ENCODE measurements around the gene PRAC1. TPM values are rescaled to one million over a fixed set of nuclear protein-coding genes. Genes with fewer than 3 reads are reported as not detected.

PRAC1 gene
- total RNA-seq, 1 experiment from 2014 or later: not detected

- no peak overlapping the region for H2BK15ac ChIP-seq (ENCODE audit: low read depth, low read length)
- Mint-ChIP-seq H3K27me3 (ENCODE audit: low read depth) (peaks cover 85% of the 10 kb centered on the region), H3K9me3 (no peaks in the 10 kb centered on the region; a peak in 1 of 5 replicates), H3K4me1 (peaks cover 0 to 3% of the 10 kb centered on the region in 2 experiments; a peak in 2 of 4 replicates), H3K27ac (no peak overlapping the region), H3K36me3 (ENCODE audit: insufficient read depth in 1 of 3, low read depth in 3 of 3) (no peaks in the 10 kb centered on the region), H3K4me3 (no peak overlapping the region)
- H2AK5ac ChIP-seq (ENCODE audit: insufficient read length, low read length): no peak overlapping the region
- no peak overlapping the region for H3K18ac ChIP-seq (ENCODE audit: insufficient read length, low read depth, low read length)
- H3K4me2 ChIP-seq (ENCODE audit: insufficient read depth, insufficient read length, low read length): no peak overlapping the region
- H4K5ac ChIP-seq (ENCODE audit: insufficient read length, low read depth, low read length): no peak overlapping the region
- H4K20me1 ChIP-seq (ENCODE audit: control insufficient read depth, insufficient read depth, insufficient read length): no peaks in the 10 kb centered on the region
- no peak for DNase-seq
- no peaks in the 10 kb centered on the region for H3K9me3 ChIP-seq (ENCODE audit: control insufficient read depth, low read depth, low read length)
- no peak overlapping the region for H3T11ph ChIP-seq (ENCODE audit: low read length)
- H3K9ac ChIP-seq (ENCODE audit: extremely low read depth, insufficient read length, low read length): no peak overlapping the region
- no peaks in the 10 kb centered on the region for H3K4me1 ChIP-seq (ENCODE audit: insufficient read depth, low read length)
- no peaks in the 10 kb centered on the region for H3K23me2 ChIP-seq (ENCODE audit: insufficient read length, low read depth, low read length, poor library complexity, severe bottlenecking)
- no peak overlapping the region for H2BK5ac ChIP-seq (ENCODE audit: insufficient read length, low read length)
- no peaks in the 10 kb centered on the region for H3K79me1 ChIP-seq (ENCODE audit: insufficient read depth, low read depth, low read length, poor library complexity, severe bottlenecking)
- H3K56ac ChIP-seq (ENCODE audit: insufficient read length, low read depth, low read length): no peak overlapping the region
- no peak overlapping the region for H2BK12ac ChIP-seq (ENCODE audit: insufficient read length, low read depth, low read length)
- H3K14ac ChIP-seq (ENCODE audit: insufficient read depth, low read length): no peak overlapping the region
- no peak overlapping the region for H2AFZ ChIP-seq (ENCODE audit: low read length)
- no peak overlapping the region for H3K23ac ChIP-seq (ENCODE audit: insufficient read length, low read depth, low read length)
- H2BK120ac ChIP-seq (ENCODE audit: low read depth, low read length, poor library complexity, severe bottlenecking): no peak overlapping the region
- H3K27me3 ChIP-seq (ENCODE audit: insufficient read depth, low read length): peaks cover 6% of the 10 kb centered on the region; the same call in 1 of the 2 replicates
- H4K8ac ChIP-seq (replicated peaks; ENCODE audit: insufficient read length, low read depth, low read length): no peak overlapping the region
- H3K27ac ChIP-seq (ENCODE audit: insufficient read length, low read depth, low read length): no peak overlapping the region
- no peak overlapping the region for H3K4ac ChIP-seq (ENCODE audit: low read depth, low read length)
- no CpG with 5 or more reads among the region's 1 CpG for WGBS (ENCODE audit: extremely low coverage, insufficient read length, low lambda C conversion rate)
- no peak overlapping the region for H2BK20ac ChIP-seq (ENCODE audit: low read depth, low read length, poor library complexity, severe bottlenecking)
- TF ChIP-seq, protein P1, sequence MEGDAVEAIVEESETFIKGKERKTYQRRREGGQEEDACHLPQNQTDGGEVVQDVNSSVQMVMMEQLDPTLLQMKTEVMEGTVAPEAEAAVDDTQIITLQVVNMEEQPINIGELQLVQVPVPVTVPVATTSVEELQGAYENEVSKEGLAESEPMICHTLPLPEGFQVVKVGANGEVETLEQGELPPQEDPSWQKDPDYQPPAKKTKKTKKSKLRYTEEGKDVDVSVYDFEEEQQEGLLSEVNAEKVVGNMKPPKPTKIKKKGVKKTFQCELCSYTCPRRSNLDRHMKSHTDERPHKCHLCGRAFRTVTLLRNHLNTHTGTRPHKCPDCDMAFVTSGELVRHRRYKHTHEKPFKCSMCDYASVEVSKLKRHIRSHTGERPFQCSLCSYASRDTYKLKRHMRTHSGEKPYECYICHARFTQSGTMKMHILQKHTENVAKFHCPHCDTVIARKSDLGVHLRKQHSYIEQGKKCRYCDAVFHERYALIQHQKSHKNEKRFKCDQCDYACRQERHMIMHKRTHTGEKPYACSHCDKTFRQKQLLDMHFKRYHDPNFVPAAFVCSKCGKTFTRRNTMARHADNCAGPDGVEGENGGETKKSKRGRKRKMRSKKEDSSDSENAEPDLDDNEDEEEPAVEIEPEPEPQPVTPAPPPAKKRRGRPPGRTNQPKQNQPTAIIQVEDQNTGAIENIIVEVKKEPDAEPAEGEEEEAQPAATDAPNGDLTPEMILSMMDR (conservative IDR thresholded peaks at IDR 0.05): no peak
- H3K79me2 ChIP-seq (ENCODE audit: insufficient read depth, low read length): no peaks in the 10 kb centered on the region
- H4K91ac ChIP-seq (ENCODE audit: insufficient read length, low read depth, low read length): no peak overlapping the region
Observed at GRCh38 chr17:48681609-48682008, 40.7 kb downstream of the PRAC1 start.

Measured in H9 (cell line).